ENCODE measurements around the gene PTPN5. TPM values are rescaled to one million over a fixed set of nuclear protein-coding genes. Genes with fewer than 3 reads are reported as not detected.

The PTPN5 gene
- total RNA-seq, result not detected

DNA sequence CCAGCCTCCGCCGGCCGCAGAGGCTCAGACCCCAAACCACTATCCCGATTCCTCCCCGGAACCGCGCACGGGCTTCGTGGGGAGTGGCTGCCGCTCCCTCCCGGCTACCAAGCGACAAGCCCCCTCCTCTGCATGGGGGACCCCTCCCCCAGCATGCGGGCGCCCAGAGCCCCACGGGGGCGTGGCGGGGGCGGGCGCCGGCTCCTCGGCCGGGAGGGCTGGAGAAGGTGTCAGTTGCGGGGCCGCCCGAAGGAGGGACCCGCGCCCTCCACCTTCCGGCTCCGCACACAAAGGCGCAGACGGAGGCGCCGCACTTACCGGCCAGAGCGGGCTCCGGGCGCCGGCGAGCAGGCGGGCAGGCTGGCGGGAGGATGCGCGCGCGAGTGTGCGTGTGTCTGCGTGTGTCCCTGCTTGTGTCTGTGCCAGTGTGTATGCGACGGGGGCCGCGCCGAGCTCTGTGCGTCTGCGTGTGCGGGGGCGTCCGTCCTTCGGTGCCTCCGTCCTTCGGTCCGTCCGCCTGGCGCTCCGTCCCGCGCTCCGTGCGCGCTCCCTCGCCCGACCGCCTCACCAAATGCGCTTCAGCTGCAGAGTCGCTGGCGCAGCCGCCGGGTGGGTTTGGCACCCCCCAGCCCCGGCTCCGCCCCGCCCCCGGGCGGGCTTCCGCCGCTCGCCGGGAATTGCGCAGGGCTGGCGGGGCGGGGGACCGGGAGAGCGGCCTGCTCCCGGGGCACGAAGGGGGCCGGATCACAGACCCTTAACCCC lies at the start of gene PTPN5:
PTPN5 (minus strand) TSS at position 592 of the 762 bp plus-strand sequence. CDS start 19,840 bp downstream, outside the sequence.

DNA sequence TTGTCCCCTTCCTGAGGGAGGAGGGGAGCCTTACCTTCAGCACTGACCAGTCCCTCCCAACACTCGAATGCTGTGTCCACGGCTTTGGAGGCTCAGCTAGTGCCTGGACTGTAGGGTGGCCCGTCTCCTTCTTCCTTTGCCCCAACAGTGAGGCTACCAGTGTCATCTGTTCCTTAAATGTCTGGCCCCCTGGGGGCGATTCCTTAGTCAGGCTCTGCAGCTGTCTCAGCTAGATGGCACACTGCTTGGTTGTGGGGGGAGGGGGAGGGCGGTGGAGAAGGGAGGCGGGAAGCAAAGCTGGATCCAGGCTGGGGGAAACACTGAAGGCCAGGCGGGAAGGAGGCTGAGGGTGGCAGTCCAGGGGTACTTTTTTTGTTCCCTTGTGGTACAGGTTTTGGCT lies 65.6 kb downstream of the PTPN5 start, which contains the start of gene IGSF22:
IGSF22 (minus strand) TSS at position 149 of the 400 bp plus-strand sequence. CDS start 1,952 bp downstream, outside the sequence.

DNA sequence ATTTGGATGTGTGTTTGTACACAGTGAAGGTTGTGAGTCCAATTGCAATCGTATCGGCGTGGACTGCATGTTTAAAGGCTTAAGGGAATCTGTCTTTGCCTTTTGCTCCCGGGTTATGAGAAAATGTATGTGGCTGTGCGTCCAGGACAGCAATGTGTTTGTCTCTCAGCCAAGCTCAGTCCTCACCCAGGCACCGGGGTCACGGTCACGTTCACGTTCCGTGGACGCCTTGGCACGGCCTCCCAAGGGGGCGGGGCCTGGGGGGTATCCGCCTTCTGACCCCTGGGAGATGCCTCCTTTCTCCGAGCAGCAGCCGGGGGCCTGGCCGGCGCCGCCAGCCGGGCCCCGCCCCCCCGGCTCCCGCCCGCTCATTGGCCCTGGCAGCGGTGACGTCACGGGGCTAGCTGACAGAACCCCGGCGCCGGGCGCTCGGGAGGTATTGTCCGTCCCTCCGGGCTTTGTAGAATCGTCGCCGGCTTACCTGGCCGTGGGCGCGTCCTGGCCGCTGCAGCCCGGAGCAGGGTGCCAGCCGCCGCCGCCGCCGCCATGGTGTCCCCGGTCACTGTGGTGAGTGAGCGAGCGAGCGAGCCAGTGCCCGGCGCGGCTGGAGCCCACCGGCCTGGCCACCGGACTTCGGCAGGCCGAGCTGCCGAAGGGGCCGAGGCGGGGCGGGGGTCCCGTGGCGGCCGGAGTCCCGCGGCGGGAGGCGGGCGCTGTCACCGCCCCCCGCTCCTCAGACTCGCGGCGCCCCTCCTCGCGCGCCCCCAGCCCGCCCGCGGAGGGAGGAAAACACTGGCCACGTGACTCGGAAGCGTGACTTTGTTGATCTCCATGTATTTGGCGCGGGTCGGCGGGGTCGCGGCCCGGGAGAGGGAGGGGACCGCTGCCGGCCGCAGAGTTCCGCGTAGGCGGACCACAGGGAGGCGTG lies 93.0 kb downstream of the PTPN5 start, which contains the start of gene TMEM86A:
TMEM86A (plus strand) TSS at position 439 of the 928 bp plus-strand sequence; CDS start at position 547, 108 bp downstream.

Other genes with a start within 250 kb of the PTPN5 start
- gene UEVLD, start 203.1 kb downstream of the PTPN5 start, total RNA-seq, result 10 to 100 TPM; 33.3 to 35.1 TPM
- gene MISFA, start 192.0 kb downstream of the PTPN5 start, total RNA-seq, result 1 to 10 TPM in 1 of 2 donors, not detected in 1; 1.3 TPM
- 10 to 100 TPM; 16.2 to 17.3 TPM for gene SPTY2D1, start 157.5 kb downstream of the PTPN5 start, total RNA-seq
- gene TMEM86A, start 93.0 kb downstream of the PTPN5 start, total RNA-seq, result 1 to 10 TPM in 1 of 2 donors, under 1 TPM in 1; 1.00 to 3.8 TPM
- gene IGSF22, start 65.6 kb downstream of the PTPN5 start, total RNA-seq, result under 1 TPM; under 0.01 to 1.00 TPM
- gene MRGPRX1, start 147.6 kb upstream of the PTPN5 start, total RNA-seq, result not detected

All from melanocyte of skin (primary cell).